Dorsolateral prefrontal cortex (tissue), 118 donors: ENCODE data around the gene BAK1. TPM values are rescaled to one million over a fixed set of nuclear protein-coding genes. Genes with fewer than 3 reads are reported as not detected.

Source experiments
- total RNA-seq, 120 experiments: library from RNA; stranded (reverse); gene quantifications; one replicate each; pipeline versions ENCODE4 v1.2.3 to v1.2.4, GENCODE V29; 2022

Gene BAK1
- total RNA-seq, 120 experiments from 2014 or later, result 6.4 to 17.0 (median 10.8) TPM

Other genes starting within 250 kb of the BAK1 start
- 1 to 10 TPM in 29 of 120 experiments, under 1 TPM in 67, not detected in 24; 0.11 to 3.3 (median 0.62) TPM for gene KIFC1, start 188.5 kb downstream of the BAK1 start, total RNA-seq
- 100 to 1,000 TPM in 37 of 120 experiments, 10 to 100 TPM in 83; 71.0 to 137 (median 93.5) TPM for gene PHF1, start 169.3 kb downstream of the BAK1 start, total RNA-seq
- gene CUTA, start 162.2 kb downstream of the BAK1 start, total RNA-seq, result 100 to 1,000 TPM; 118 to 222 (median 177) TPM
- gene SYNGAP1, start 160.2 kb downstream of the BAK1 start, total RNA-seq, result 100 to 1,000 TPM in 65 of 120 experiments, 10 to 100 TPM in 55; 41.7 to 147 (median 101) TPM
- gene ZBTB9, start 125.7 kb downstream of the BAK1 start, total RNA-seq, result 10 to 100 TPM in 12 of 120 experiments, 1 to 10 TPM in 108; 1.9 to 15.2 (median 6.9) TPM
- gene ITPR3, start 41.0 kb upstream of the BAK1 start, total RNA-seq, result 10 to 100 TPM in 1 of 120 experiments, 1 to 10 TPM in 119; 1.3 to 10.9 (median 3.8) TPM
- 10 to 100 TPM; 32.1 to 86.2 (median 53.0) TPM for gene UQCC2, start 131.4 kb upstream of the BAK1 start, total RNA-seq
- 10 to 100 TPM in 52 of 120 experiments, 1 to 10 TPM in 68; 1.1 to 55.5 (median 9.0) TPM for gene IP6K3, start 166.6 kb upstream of the BAK1 start, total RNA-seq
- gene LEMD2, start 208.9 kb upstream of the BAK1 start, total RNA-seq, result 10 to 100 TPM; 37.1 to 79.5 (median 56.7) TPM
- gene MLN, start 223.7 kb upstream of the BAK1 start, total RNA-seq, result not detected